ENCODE data around the gene KHDC4.

KHDC4 gene

GRCh38 chr1:155971910-155972809, 37.9 kb upstream of the KHDC4 start:
- Histone ChIP-seq H3K4me1 (peaks cover 5 to 94% (median 86%) of the 10 kb centered on the region in 4 donors), H3K36me3 (peaks cover 12 to 27% (median 20%) of the 10 kb centered on the region in 3 donors), H3K4me3 (no peak overlapping the region), H3K27ac (peak overlapping the region; percentile 98 to 99), H3K9me3 (no peaks in the 10 kb centered on the region), H3K27me3 (no peaks in the 10 kb centered on the region)
- no peak for TF ChIP-seq CTCF (IDR thresholded peaks at IDR 0.05)
- intact Hi-C loops (cut with DNase I; ENCODE audit: low total_unique reads), result no loop called here
- no peak for DNase-seq

- peak; percentile 89 to 91 for DNase-seq
- Histone ChIP-seq H3K27ac (peak overlapping the region; percentile 76 to 99), H3K4me3 (peak overlapping the region in 1 of 2 donors; percentile 17), H3K9me3 (no peaks in the 10 kb centered on the region), H3K4me1 (peaks cover 5 to 95% (median 86%) of the 10 kb centered on the region in 4 donors), H3K27me3 (no peaks in the 10 kb centered on the region), H3K36me3 (peaks cover 27 to 42% (median 35%) of the 10 kb centered on the region in 3 donors)
- intact Hi-C loops (cut with DNase I; ENCODE audit: low total_unique reads), result no loop called here
- no peak for TF ChIP-seq CTCF (IDR thresholded peaks at IDR 0.05)
These were observed 36.4 kb upstream of the KHDC4 start for GRCh38 chr1:155970531-155971167.

- no peaks in the 10 kb centered on the region for H3K9me3 ChIP-seq
- no peak for DNase-seq
- no peak for TF ChIP-seq CTCF (IDR thresholded peaks at IDR 0.05)
- peaks cover 5 to 82% (median 74%) of the 10 kb centered on the region in 4 donors for H3K4me1 ChIP-seq
- H3K27me3 ChIP-seq, result no peaks in the 10 kb centered on the region
- peak overlapping the region in 1 of 2 donors; percentile 17 for H3K4me3 ChIP-seq
- H3K36me3 ChIP-seq, result peaks cover 40 to 55% (median 47%) of the 10 kb centered on the region in 3 donors
- intact Hi-C loops (cut with DNase I; ENCODE audit: low total_unique reads), result no loop called here
- peak overlapping the region; percentile 76 to 99 for H3K27ac ChIP-seq
These were observed 35.2 kb upstream of the KHDC4 start for GRCh38 chr1:155969377-155969791.

- Histone ChIP-seq H3K4me3 (no peak overlapping the region), H3K36me3 (peaks cover 44 to 61% (median 53%) of the 10 kb centered on the region in 3 donors)
These were observed 34.5 kb upstream of the KHDC4 start for GRCh38 chr1:155968670-155969069.

GRCh38 chr1:155968051-155968400, 33.8 kb upstream of the KHDC4 start:
- no peak for TF ChIP-seq CTCF (IDR thresholded peaks at IDR 0.05)
- intact Hi-C loops (cut with DNase I; ENCODE audit: low total_unique reads), result no loop called here
- peak overlapping the region in 1 of 2 donors; percentile 22 for H3K4me3 ChIP-seq

More at GRCh38 chr1:155968670-155969069, 34.5 kb upstream of the KHDC4 start:
- Histone ChIP-seq H3K4me1 (peaks cover 5 to 75% (median 67%) of the 10 kb centered on the region in 4 donors), H3K27me3 (no peaks in the 10 kb centered on the region), H3K27ac (peak overlapping the region; percentile 76 to 99), H3K9me3 (no peaks in the 10 kb centered on the region)
- no peak for DNase-seq
- intact Hi-C loops (cut with DNase I; ENCODE audit: low total_unique reads), result no loop called here
- TF ChIP-seq CTCF (IDR thresholded peaks at IDR 0.05), result no peak

More at GRCh38 chr1:155968051-155968400, 33.8 kb upstream of the KHDC4 start:
- Histone ChIP-seq H3K27me3 (no peaks in the 10 kb centered on the region), H3K27ac (peak overlapping the region; percentile 76 to 99), H3K9me3 (no peaks in the 10 kb centered on the region), H3K36me3 (peaks cover 49 to 67% (median 59%) of the 10 kb centered on the region in 3 donors), H3K4me1 (peaks cover under 1 to 73% (median 62%) of the 10 kb centered on the region in 4 donors)
- DNase-seq, result no peak
